Embryonic facial prominence (tissue), 1 donor: ENCODE data around the gene TP53TG5.

Experiments
- DNase-seq: peaks from one replicate; pipeline ENCODE4 v3.0.0-alpha.2; 2016; ENCODE audit errors: extremely low spot score

Gene TP53TG5

GRCh38 chr20:45345104-45345936 lies 32.8 kb downstream of the TP53TG5 start:
- DNase-seq = no peak

GRCh38 chr20:45344168-45344860 lies 33.8 kb downstream of the TP53TG5 start:
- no peak for DNase-seq

GRCh38 chr20:45343532-45344167 lies 34.5 kb downstream of the TP53TG5 start:
- no peak for DNase-seq

- no peak for DNase-seq
Observed at GRCh38 chr20:45342855-45343531, 35.1 kb downstream of the TP53TG5 start.

GRCh38 chr20:45341939-45342854 lies 35.9 kb downstream of the TP53TG5 start:
- no peak for DNase-seq

GRCh38 chr20:45341579-45341938 lies 36.6 kb downstream of the TP53TG5 start:
- DNase-seq = no peak

GRCh38 chr20:45340951-45341350 lies 37.2 kb downstream of the TP53TG5 start:
- DNase-seq = no peak

- DNase-seq = no peak
Observed at GRCh38 chr20:45340236-45340847, 37.8 kb downstream of the TP53TG5 start.

- no peak for DNase-seq
Observed at GRCh38 chr20:45339799-45340198, 38.3 kb downstream of the TP53TG5 start.

GRCh38 chr20:45339084-45339483 lies 39.0 kb downstream of the TP53TG5 start:
- no peak for DNase-seq

GRCh38 chr20:45338121-45339030 lies 39.7 kb downstream of the TP53TG5 start:
- no peak for DNase-seq

- no peak for DNase-seq
Observed at GRCh38 chr20:45337367-45338120, 40.6 kb downstream of the TP53TG5 start.

- DNase-seq = no peak
Observed at GRCh38 chr20:45336530-45337366, 41.4 kb downstream of the TP53TG5 start.

- no peak for DNase-seq
Observed at GRCh38 chr20:45330476-45330875, 47.6 kb downstream of the TP53TG5 start.

- no peak for DNase-seq
Observed at GRCh38 chr20:45329497-45330319, 48.4 kb downstream of the TP53TG5 start.

- DNase-seq = no peak
Observed at GRCh38 chr20:45328451-45328850, 49.7 kb downstream of the TP53TG5 start.

- DNase-seq = no peak
Observed at GRCh38 chr20:45325371-45325770, 52.8 kb downstream of the TP53TG5 start.
